Heart left ventricle (tissue), 13 donors: Measurements from ENCODE around the gene ZNF22.

Source experiments
- CTCF ChIP-seq, 12 donors: fragments of 200-600 bp; sonication (generic) in 4 of 12; IDR thresholded peaks; one replicate each; pipeline versions ENCODE4 v1.5.0 to v1.8.0; 2018 to 2022; ENCODE audit warnings: antibody characterized with exemption in 12 of 12, mild to moderate bottlenecking in 5 of 12
- POLR2A ChIP-seq, 2 donors: fragments of 450-650 bp; IDR thresholded peaks; one replicate each; pipeline ENCODE4 v1.6.1; 2017; ENCODE audit warnings: antibody characterized with exemption in 2 of 2, mild to moderate bottlenecking in 2 of 2, moderate library complexity in 2 of 2
- donor health status: ischemic (EF 13 %, LVEDD 7.1; RV severe dilation, severe dysfunction).
- donor health status: DM: no; HTN: yes; CAD: no.
- donor health status: DM: no; HTN: no; CAD: no.
- donor health status: ischemic (EF 25% LVEDD 6.9; RV normal size, moderate dysfunction).
- donor health status: ischemic (EF 25% LVEDD 5.7; RV mildly dilated, moderate dysfunction).
- donor health status: ischemic (EF 35%, LVEDD 5.7; RV mildly dilated, moderate dysfunction).
- donor health status: nonischemic (EF 11% LVEDD 7.7; RV severe dilation, severe dysfunction).
- donor health status: DM: yes; HTN: yes; CAD: no.
- donor health status: PGD.
- donor health status: ischemic (EF 29% LVEDD 5.4; RV normal size, mild dysfunction).
- donor health status: nonischemic (EF 23%, LVEDD 6.1; RV moderate dilation, normal function).

- TF ChIP-seq CTCF (IDR thresholded peaks at IDR 0.05) (no peak), POLR2A (IDR thresholded peaks at IDR 0.05) (no peak)
These were observed 22.7 kb downstream of the ZNF22 start for GRCh38 chr10:45023426-45023825.
